ENCODE measurements around the gene OR6X1. TPM values are rescaled to one million over a fixed set of nuclear protein-coding genes. Genes with fewer than 3 reads are reported as not detected.

The OR6X1 gene
- total RNA-seq, 1 experiment from 2014 or later: not detected

- no CpG with 5 or more reads among the region's 3 CpGs for WGBS (ENCODE audit: extremely low coverage, insufficient read length, low lambda C conversion rate)
- H2AFZ ChIP-seq (ENCODE audit: low read length): peak overlapping the region; percentile 50
- H3K79me2 ChIP-seq (ENCODE audit: insufficient read depth, low read length): no peaks in the 10 kb centered on the region
- Mint-ChIP-seq H3K27me3 (ENCODE audit: low read depth) (no peaks in the 10 kb centered on the region), H3K9me3 (peaks cover 5 to 8% of the 10 kb centered on the region in 2 experiments; a peak in 4 of 5 replicates), H3K36me3 (ENCODE audit: insufficient read depth in 1 of 3, low read depth in 3 of 3) (peaks cover 0 to 10% (median 9%) of the 10 kb centered on the region in 3 experiments; a peak in 6 of 7 replicates), H3K4me3 (no peak overlapping the region), H3K27ac (no peak overlapping the region), H3K4me1 (peaks cover 14 to 27% of the 10 kb centered on the region in 2 experiments)
- H2BK5ac ChIP-seq (ENCODE audit: insufficient read length, low read length): no peak overlapping the region
- no peak overlapping the region for H3K4me2 ChIP-seq (ENCODE audit: insufficient read depth, insufficient read length, low read length)
- no peak for DNase-seq
- no peak overlapping the region for H2AK5ac ChIP-seq (ENCODE audit: insufficient read length, low read length)
- no peaks in the 10 kb centered on the region for H3K4me1 ChIP-seq (ENCODE audit: insufficient read depth, low read length)
- H3K56ac ChIP-seq (ENCODE audit: insufficient read length, low read depth, low read length): no peak overlapping the region
- no peak overlapping the region for H3K9ac ChIP-seq (ENCODE audit: extremely low read depth, insufficient read length, low read length)
- no peaks in the 10 kb centered on the region for H3K79me1 ChIP-seq (ENCODE audit: insufficient read depth, low read depth, low read length, poor library complexity, severe bottlenecking)
- no peak for TF ChIP-seq CTCF (conservative IDR thresholded peaks at IDR 0.05)
- no peak overlapping the region for H3K23ac ChIP-seq (ENCODE audit: insufficient read length, low read depth, low read length)
- H4K8ac ChIP-seq (replicated peaks; ENCODE audit: insufficient read length, low read depth, low read length): no peak overlapping the region
- no peak overlapping the region for H2BK120ac ChIP-seq (ENCODE audit: low read depth, low read length, poor library complexity, severe bottlenecking)
- H3K27ac ChIP-seq (ENCODE audit: insufficient read length, low read depth, low read length): no peak overlapping the region
- no peak overlapping the region for H3K4ac ChIP-seq (ENCODE audit: low read depth, low read length)
- H3T11ph ChIP-seq (ENCODE audit: low read length): no peak overlapping the region
- H4K20me1 ChIP-seq (ENCODE audit: control insufficient read depth, insufficient read depth, insufficient read length): no peaks in the 10 kb centered on the region
- H3K27me3 ChIP-seq (ENCODE audit: insufficient read depth, low read length): no peaks in the 10 kb centered on the region
- H2BK20ac ChIP-seq (ENCODE audit: low read depth, low read length, poor library complexity, severe bottlenecking): no peak overlapping the region
- no peak overlapping the region for H4K5ac ChIP-seq (ENCODE audit: insufficient read length, low read depth, low read length)
- no peaks in the 10 kb centered on the region for H3K23me2 ChIP-seq (ENCODE audit: insufficient read length, low read depth, low read length, poor library complexity, severe bottlenecking)
- no peak overlapping the region for H2BK12ac ChIP-seq (ENCODE audit: insufficient read length, low read depth, low read length)
- H3K9me3 ChIP-seq (ENCODE audit: control insufficient read depth, low read depth, low read length): no peaks in the 10 kb centered on the region
- H3K18ac ChIP-seq (ENCODE audit: insufficient read length, low read depth, low read length): no peak overlapping the region
- H2BK15ac ChIP-seq (ENCODE audit: low read depth, low read length): no peak overlapping the region; the same call in 1 of the 2 replicates
- H3K14ac ChIP-seq (ENCODE audit: insufficient read depth, low read length): no peak overlapping the region
- no peak overlapping the region for H4K91ac ChIP-seq (ENCODE audit: insufficient read length, low read depth, low read length)
Observed at GRCh38 chr11:123800036-123800435, 45.7 kb upstream of the OR6X1 start.
